ENCODE measurements around the gene ITLN2.

GRCh38 chr1:160910170-160910750 is 44.3 kb downstream of the ITLN2 start:
- TF ChIP-seq, protein P1, sequence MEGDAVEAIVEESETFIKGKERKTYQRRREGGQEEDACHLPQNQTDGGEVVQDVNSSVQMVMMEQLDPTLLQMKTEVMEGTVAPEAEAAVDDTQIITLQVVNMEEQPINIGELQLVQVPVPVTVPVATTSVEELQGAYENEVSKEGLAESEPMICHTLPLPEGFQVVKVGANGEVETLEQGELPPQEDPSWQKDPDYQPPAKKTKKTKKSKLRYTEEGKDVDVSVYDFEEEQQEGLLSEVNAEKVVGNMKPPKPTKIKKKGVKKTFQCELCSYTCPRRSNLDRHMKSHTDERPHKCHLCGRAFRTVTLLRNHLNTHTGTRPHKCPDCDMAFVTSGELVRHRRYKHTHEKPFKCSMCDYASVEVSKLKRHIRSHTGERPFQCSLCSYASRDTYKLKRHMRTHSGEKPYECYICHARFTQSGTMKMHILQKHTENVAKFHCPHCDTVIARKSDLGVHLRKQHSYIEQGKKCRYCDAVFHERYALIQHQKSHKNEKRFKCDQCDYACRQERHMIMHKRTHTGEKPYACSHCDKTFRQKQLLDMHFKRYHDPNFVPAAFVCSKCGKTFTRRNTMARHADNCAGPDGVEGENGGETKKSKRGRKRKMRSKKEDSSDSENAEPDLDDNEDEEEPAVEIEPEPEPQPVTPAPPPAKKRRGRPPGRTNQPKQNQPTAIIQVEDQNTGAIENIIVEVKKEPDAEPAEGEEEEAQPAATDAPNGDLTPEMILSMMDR (IDR thresholded peaks at IDR 0.05 in 2 of 3, conservative IDR thresholded peaks at IDR 0.05 in 1 of 3; ENCODE audit: control insufficient read depth in 2 of 3, extremely low read depth in 1 of 3, insufficient read depth in 1 of 3, low read depth in 3 of 3, low read length in 3 of 3), result no peak
- TF ChIP-seq MAX (IDR thresholded peaks at IDR 0.05; ENCODE audit: low read depth, low read length), result no peak
- no peak for TF ChIP-seq POLR2AphosphoS2 (IDR thresholded peaks at IDR 0.05; ENCODE audit: low read depth, low read length)
- no peak for TF ChIP-seq POLR2AphosphoS5 (IDR thresholded peaks at IDR 0.05; ENCODE audit: low read length)
- TF ChIP-seq FOXM1 (IDR thresholded peaks at IDR 0.05; ENCODE audit: low read depth, low read length), result no peak
- TF ChIP-seq SUZ12 (IDR thresholded peaks at IDR 0.05; ENCODE audit: unreplicated experiment), result no peak
